GM03348 (cell line): ENCODE results near the gene MITF.
"Not testable (repeated sequence)": the region's sequence is repeated elsewhere in the genome, so short reads cannot be mapped to it uniquely, and the experiment has no call there.

Experiments used
- DNase-seq: peaks from one replicate; pipeline ENCODE4 v3.0.0; 2012; ENCODE audit warnings: low spot score

The MITF gene

DNA sequence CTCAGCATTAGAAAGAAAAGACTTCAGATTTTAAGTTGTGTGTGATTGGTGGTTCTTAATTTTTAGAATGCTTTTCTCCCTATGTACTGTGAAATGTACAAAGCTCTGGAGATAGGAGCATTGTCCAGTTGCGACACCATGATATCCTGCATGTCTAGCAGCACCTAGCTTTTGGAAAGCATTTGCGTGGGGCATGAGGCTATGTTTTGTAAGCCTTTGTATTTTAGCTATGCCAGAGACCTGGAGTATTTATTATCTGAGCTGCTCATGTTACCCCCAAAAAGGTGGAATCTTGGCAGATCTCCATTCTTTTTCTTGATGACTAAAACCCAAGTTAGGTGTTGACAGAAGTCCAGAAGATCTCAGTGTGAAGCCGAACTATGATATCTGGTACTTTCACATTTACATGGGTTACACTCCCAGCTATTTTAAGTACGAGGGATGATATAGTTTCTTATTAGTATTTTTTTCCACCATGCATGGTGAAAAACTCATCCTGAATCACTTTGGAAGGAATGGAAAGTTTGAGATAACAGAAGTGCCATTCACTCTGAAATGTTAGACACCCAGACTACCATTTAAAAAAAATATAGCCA, 133.6 kb downstream of the MITF start:
- DNase-seq, result no peak

DNA sequence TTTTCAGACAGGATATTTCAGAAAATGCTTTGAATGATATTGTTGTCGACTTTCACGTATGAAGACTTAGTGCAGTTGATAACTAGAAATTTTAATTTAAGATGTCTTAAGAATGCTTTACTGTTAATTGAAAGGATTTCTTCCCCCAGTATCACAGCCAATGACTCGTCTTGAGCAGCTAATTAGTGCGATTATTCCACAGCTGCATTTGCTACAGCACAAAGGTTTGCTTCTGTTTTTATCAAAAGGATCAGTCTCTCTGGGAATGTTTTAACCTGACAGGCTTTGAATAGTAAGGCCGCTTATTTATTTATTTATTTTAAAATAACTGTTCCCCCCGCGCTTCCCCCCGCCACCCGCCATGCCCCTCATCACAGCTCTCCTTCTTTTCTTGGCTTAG, 136.8 kb downstream of the MITF start:
- DNase-seq, result no peak

DNA sequence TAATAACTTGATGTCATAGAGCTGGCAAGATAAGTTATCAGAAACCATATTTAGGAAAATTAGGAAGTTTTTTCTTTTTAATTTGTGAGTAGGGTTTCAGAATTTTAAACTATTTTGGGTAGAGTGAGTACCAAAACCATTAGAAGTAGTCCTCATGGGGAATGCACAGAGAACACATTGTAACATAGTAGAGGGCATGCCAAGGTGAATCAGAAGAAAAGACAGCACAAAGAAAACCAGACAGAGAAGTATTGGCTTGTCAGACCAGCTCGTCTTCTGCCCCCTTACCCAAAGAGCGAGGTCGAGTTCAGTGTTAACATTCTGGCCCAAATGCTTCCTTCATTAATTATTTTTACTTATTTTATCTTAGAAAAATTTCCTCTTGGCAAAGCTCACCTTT, 139.0 kb downstream of the MITF start:
- DNase-seq, result no peak

DNA sequence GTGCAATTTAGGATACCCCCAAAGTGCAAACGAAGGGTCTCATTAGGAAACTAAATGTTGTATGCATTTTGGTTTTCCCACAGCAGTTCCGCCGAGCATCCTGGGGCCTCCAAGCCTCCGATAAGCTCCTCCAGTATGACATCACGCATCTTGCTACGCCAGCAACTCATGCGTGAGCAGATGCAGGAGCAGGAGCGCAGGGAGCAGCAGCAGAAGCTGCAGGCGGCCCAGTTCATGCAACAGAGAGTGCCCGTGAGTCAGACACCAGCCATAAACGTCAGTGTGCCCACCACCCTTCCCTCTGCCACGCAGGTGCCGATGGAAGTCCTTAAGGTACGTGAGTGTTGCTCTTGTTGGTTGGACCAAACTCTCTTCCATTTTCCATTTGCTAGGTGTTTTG, 139.8 kb downstream of the MITF start:
- no peak for DNase-seq

DNA sequence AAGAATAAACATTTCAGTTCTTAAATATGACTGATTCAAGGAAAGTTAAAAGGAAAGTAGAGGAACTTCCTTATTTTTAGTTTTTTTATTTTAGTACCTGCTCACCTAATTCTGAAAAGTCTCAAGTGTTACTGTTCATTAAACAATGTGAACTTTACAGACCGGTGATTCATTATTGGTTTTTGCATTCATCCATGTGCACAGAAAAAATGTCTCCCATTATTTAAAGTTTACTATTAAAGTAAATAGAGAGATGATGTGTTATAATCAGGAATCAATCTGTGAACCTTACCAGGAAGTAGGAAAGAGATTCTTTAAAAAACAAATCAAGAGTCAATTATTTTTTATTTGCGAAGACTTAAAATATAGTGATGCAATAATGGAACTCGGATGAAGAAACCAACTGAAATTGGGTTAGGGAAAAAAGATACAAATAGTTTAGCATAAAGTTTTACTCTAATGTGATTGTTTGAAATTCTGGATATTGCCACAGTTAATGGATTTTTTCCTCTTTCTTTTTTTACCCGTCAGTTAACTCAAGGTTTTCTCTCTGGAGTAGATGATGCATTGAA, 140.9 kb downstream of the MITF start:
- DNase-seq, result no peak

DNA sequence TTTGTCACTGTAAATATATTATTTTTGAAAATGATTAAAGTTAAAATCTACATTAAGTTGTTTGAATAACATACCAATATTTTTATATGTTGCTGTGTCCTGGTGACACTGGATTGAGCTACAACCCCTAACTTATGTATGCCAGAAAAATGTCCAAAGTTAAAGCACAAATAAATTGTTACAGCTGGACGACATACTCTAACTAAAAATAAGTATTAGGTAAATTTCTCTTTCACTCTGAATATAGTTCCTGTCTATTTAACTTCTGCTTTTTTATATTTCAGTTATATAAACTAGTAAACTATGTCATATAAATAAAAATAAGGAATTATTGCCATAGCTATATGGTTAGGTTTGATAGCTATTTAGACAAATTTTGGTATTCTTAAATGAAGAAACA, 141.8 kb downstream of the MITF start:
- DNase-seq, result no peak

DNA sequence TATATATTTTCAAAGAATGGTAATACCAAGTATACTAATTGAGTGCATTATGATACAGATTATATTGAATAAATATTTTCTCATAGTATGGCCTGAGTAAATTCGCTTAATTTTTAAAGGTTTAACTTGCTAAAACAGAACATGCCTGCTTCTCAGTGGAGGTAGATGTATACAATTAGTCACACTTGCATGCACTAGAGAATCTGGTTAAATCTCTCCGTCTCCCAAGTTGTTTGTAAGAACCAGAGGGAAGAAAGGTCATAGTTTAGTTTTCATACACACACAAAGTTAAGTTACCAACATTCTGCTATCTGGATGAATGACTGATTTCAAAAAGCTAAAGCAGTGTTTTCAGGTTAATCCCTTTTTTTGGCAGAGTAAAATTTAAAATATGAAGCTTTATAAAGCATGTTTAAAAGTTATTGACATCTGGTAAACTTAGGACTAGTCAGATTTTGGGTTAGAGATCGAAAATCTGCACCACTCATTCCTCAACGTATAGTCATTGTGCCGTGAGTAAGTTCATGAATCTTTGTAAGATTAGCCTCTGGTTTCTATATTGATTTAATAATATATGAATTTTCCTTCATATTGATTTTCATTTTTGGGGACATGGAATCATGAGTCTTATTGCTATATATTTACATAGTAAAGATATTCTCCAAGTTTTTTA, 142.6 kb downstream of the MITF start:
- no peak for DNase-seq

DNA sequence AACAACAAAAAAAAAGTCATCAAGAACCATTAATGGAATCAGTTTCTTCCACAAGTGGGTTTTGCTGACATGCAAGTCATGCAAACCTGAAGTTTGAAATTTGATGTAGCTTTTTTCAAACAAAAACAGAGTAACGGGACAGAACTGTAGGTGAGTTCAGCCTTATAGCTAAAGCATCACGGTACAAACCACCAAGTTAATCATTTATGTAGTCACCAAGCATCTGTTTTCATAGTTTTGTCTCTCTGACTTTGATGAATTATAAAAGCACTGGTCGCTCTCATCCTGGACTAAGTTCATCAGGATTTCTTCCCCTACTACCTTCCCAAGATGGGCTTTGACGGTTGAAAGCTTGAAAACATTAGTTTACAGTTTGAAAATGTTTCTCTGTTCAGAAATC, 143.3 kb downstream of the MITF start:
- DNase-seq, result no peak

DNA sequence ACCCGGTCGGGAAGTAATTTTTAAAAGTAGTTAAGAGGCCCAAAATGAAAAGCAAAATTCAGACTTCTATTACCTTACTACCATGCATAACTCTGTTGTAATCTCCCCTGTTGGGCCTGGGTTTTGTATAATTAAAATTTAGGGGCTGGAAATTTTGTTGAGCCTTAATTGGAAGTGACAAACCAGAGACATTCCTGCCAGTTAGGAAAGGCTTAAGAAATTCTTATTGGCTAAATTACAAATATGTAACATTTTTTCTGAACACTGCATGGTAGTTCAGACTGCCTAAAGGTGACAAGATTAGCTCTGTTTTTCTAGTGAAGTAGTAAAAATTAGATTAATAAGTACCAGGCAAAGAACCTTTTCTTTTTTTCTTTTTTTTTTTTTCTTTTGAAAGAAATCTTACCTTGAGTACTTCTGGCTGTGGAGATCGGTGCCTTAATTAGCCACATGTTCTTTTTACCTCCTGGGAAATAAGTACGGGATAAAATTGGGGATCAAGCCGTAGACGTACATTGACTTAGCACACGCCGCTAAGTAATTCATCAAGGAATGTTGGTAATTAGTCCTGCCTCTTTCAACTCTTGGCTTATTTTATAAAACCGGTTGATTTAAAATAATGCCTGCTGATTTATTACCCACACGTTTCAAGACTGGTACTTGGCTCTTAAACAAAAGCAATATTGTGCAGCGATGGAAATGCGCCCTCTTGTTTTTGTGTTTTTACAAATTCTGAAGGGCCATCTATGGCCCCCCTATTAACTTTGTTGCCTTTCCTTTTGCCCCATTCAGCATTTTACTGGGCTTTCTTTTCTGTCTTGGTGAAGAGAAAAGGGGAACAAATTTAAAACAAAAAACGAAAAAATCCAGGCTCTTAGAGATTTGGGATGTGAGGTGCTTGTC, 149.0 kb downstream of the MITF start:
- DNase-seq, result no peak

DNA sequence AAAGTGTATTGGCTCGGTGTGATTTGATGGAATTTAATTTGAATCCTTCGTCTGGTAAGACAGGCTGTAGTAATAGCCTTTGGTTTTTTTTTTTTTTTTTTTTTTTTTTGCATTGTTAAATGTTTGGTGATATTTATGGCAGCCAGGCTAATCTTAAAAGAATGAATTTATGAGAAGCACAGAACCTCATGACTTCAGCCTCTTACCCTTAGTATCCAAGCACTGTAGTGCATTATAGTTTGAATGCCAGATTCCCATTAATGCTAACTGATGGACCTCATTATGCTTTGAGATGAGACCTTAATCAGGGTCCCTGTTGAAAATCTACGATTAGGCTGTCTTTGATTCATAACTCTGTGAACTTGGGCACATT, 149.7 kb downstream of the MITF start:
- no peak for DNase-seq

DNA sequence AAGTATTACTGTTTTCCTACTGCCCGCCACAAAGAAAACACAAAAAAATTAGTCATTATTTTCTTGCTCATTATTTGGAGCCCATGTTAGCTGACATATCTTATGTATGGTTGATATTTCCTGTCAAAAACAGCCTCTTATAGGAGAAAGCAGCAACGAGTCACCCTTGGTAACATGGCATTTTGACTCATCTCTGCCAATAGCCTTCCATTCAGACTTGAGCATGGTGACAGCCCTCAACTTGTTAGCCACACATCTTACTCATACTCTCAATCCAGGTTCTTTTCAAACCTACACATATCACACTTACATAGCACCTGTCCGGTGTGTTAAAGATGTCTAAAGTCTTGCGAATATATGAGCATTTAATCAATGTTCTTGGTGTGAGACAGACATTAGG, 150.8 kb downstream of the MITF start:
- DNase-seq, result no peak

DNA sequence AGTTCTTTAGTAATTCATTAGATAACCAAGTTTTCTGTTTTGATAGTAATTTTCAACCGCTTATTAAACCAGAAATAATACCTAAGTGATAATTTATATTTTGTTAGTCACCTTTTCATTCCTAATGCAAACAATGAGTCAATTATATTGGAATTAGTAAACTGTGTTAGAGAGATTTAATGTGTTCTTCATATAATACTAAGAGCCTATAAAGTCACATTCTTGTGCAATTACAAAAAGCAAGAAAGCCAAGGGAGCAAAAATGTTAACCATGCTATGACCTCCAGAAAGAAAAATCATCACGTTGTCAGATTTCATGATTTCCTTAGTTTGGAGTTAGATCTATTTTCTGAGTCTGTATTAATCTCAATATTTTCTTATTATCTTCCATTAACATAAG, 151.4 kb downstream of the MITF start:
- no peak for DNase-seq

DNA sequence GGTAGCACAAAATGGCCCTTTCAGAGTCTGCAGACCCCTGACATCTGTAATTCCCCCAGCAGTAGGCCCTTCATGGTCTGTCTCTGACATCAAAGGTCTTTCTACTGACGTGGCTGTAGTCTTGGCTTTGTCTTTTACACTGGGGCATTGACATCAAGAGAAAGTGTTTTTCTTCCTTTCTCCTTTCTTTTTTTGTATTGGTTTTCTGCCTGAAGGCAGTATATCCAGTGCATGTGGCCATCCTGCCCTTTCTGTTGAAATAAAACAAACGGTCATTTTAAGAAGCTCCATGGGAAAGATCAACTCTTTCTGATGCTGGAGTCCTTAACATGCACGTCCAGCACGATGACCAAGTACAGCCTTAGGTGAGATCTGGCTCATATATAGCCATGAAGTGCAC, 153.4 kb downstream of the MITF start:
- no peak for DNase-seq

DNA sequence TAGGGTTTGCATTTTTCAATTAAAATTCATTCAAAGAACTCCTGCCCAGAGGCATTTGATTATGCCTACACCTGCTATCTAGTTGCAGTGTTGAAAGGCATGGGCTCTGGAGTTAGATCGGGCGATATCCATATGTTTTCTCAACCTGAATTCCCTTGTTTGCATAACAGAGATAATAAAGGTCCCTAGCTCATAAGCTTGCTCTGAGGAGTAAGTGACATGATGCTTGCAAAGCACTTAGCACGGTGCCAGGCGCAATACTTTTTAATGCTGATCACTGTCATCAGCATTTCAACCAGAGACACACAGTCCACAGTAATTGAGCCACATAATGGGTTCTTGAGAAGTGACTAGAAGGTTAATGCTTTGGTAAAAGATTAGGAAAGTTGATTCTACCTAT, 154.0 kb downstream of the MITF start:
- DNase-seq, result no peak

DNA sequence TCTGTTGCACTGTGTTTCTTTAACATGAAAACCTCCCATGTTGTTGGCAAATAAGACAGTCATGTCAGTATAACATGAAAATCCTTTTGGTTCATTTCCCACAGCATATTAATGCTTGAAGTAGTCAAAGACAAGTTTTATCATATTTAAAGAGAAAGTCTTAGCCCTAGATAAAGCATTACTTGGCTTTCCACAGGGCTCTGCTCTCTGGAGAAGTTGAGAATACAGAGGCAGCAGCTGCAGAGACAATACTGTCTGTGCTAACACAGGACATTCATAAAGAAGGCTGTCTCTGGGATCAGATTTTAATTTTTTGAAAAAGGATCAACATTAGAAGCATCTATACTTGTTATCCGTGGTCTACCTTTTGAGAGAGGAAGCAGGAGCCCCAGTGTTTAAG, 156.8 kb downstream of the MITF start:
- no peak for DNase-seq

DNA sequence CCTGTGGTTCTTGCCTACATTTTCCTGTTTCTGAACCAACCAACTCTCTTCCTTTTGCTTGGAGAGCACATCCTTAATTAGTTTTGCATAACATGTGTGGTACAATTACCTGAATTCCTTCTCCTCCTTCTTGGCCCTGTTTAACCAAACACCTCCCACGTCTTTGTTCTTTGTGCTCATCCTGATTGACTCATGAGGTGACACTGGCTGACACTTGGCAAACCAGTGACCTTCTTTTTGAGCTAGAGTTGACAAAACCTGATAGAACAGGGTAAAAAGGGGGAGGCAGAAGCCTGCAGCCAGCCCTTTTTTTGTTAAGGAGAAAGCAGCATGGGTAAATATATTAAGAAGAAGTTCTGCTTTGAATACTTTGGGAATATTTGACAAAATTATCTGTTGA, 161.1 kb downstream of the MITF start:
- no peak for DNase-seq

DNA sequence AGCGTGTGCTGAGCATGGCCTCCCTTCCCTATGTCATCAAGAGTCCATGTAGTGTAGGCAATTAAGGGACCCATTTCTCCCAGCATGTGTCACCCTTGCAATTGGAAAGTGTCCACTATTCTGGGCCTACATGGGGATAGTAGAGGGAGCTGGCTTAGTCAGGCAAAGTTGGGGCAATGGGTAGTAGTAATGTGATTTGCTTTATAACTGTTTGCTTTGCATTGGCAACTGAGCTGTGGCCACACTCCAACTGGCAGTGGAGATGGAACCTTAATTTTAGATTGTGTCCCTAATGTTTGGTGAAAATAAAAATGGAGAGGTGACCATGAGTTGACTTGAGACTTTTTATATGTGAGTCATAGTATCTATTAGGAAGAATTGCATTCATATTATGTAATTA, 162.5 kb downstream of the MITF start:
- no peak for DNase-seq

DNA sequence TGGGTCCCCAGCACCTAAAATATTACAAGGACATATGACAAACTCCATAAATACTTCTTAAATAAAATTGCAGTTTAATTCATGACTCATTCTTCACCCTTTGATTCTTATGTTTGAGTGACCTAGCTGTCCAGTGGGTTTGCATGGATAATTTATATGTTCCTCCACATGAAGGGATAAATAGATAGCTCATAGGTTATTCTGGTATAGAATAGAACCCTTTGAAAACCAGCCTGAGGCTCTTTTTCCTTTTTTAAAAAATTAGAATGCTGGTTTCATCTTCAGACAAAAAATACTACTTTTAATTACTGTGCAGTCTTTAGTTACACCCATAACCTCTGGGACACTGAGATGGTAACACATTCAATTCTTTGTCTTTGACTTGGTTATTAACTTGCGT, 163.1 kb downstream of the MITF start:
- no peak for DNase-seq

DNA sequence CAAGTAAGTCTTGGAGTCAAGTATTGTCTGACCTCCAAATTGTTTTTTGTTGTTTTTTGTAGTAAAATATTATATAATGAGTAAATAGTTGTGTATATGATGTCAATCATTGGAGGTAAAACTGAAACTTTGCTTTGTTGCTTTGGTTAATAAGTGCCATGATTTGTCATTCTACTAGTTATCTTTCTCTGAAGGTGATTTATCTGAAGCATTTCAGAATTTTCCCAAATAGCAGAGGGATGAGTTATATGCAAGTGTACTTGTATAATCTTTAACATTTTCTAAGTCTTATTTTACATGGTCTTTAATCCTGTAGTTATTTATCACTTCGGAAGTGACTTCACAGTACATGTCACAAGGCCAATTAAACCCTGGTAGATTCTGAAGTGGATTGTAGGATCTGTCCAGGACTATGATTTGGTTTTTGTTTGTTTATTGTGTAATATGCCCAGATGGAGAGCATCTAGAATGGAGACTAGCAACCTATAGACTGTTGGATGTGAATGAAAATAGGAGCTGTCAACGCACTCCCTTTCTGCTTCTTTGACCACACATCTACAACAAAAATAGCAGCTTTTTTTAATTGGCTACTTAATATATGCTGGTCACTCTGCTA, 167.2 kb downstream of the MITF start:
- no peak for DNase-seq

DNA sequence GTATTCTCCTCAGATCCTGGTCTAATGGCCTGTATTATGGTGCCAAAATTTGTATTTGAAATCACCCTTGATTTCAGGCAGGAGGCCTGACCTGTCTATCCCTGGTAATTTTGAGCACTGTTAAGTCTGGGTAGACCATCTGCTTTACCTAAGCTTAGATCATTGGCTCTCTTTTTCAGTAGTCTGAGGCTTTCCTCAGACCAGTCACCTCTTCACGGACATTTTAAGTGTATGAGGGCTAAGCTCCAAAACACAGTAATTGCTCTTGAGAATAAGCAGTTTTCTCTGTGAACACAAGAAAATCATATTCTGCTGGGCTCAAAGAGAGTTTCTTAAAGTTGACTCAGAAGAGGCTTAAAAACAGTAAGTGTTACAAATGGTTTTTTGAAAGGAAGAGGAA, 168.3 kb downstream of the MITF start:
- no peak for DNase-seq

DNA sequence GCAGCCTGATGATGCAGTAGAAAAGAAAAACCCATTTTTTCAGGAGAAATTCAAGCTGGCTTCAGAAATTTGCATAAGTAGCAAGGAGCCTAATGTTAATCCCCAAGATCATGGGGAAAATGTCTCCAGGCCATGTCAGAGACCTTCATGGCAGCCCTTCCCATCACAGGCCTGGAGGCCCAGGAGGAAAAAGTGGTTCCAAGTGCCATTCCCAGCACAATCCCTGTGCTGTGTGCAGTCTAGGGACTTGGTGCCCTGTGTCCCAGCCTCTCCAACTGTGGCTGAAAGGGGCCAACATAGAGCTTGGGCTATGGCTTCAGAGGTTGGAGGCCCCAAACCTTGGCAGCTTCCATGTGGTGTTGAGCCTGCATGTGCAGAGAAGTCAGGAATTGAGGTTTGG, 170.6 kb downstream of the MITF start:
- DNase-seq, result not testable (repeated sequence)

DNA sequence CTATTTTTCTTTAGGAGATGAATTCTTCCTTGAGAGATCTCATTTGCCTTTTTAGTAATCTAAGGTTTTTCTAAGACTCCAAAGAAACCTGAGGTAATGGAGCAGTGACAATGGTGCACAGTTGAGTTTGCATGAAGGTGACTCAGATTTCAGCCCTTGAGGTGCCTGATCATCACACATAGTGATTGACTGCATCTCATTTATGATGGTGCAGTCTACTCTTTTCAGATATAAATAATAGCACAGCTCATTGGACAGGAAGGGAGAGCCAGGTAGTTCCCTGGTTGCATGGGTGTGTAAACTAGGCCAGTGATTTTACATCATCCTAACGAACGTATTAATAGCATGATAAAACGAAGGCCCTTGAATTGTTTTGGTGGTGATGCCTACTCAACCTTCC, 174.2 kb downstream of the MITF start:
- DNase-seq, result no peak

DNA sequence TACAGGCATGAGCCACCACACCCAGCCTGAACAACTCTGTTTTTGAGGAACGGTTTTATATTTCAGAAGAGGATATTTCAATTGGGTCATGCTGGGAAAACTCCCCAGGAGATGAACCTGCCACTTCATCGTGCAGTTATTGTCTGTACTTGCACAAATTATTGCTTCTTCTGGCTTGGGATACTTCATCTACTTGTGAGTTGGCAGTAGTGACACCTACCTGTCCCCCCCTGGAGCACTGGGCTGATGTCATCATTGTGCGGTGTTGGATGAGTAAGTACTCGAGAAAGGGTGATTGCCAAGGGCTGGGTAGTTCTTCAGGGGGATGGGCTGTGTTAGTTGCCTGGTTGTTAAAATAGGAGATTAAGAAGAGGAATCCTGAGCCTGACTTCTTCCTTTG, 175.1 kb downstream of the MITF start:
- DNase-seq, result no peak
